GM06990 (cell line): Measurements from ENCODE around the gene CAMK1D.

Source experiments
- DNase-seq: peaks from one replicate; pipeline ENCODE4 v3.0.0-alpha.2; 2011; ENCODE audit not compliant: insufficient read length; ENCODE audit errors: extremely low read depth
- H3K27me3 ChIP-seq: replicated peaks from 2 replicates; pipeline ENCODE4 v1.6.0; 2011; ENCODE audit warnings: low read length; ENCODE audit not compliant: control insufficient read depth, insufficient read depth
- H3K36me3 ChIP-seq: 2 replicates; pipeline ENCODE4 v1.5.1; 2011; ENCODE audit warnings: low read length; ENCODE audit not compliant: control insufficient read depth, insufficient read depth
- H3K4me3 ChIP-seq: replicated peaks from 2 replicates; pipeline ENCODE4 v1.5.1; 2011; ENCODE audit warnings: low read depth, mild to moderate bottlenecking, control low read depth, low read length
- TF ChIP-seq, protein P1 (sequence below): IDR thresholded peaks from 2 replicates; pipeline ENCODE4 v1.5.1; 2011; ENCODE audit warnings: low read length, control low read depth, mild to moderate bottlenecking, inconsistent platforms; ENCODE audit not compliant: insufficient read depth, poor library complexity, severe bottlenecking

CAMK1D gene

DNA sequence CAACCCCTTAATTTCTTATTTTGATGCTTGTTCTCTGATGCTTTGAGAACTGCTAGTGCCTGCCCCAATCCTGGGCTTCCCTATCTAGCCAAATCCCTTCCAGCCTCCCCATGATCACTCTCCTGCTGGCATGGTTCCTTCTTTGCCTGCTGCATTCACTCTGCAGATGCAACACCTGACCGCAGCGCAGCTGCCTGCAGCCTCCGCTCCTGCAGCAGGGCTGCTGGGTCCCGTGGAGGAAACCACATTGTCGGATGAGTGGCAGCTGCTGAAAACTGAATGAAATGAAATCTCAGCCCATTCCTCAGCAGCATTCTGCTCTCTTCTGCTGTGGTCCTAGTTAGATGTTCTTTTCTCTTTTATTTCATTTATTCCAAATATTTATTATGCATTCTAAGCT, 331.9 kb downstream of the CAMK1D start:
- no peak for DNase-seq
- TF ChIP-seq, protein P1, sequence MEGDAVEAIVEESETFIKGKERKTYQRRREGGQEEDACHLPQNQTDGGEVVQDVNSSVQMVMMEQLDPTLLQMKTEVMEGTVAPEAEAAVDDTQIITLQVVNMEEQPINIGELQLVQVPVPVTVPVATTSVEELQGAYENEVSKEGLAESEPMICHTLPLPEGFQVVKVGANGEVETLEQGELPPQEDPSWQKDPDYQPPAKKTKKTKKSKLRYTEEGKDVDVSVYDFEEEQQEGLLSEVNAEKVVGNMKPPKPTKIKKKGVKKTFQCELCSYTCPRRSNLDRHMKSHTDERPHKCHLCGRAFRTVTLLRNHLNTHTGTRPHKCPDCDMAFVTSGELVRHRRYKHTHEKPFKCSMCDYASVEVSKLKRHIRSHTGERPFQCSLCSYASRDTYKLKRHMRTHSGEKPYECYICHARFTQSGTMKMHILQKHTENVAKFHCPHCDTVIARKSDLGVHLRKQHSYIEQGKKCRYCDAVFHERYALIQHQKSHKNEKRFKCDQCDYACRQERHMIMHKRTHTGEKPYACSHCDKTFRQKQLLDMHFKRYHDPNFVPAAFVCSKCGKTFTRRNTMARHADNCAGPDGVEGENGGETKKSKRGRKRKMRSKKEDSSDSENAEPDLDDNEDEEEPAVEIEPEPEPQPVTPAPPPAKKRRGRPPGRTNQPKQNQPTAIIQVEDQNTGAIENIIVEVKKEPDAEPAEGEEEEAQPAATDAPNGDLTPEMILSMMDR = no peak
- H3K27me3 ChIP-seq = no peaks in the 10 kb centered on the region
- H3K36me3 ChIP-seq = no peaks in the 10 kb centered on the region; the same call in 1 of the 2 replicates
- H3K4me3 ChIP-seq = no peak overlapping the region

DNA sequence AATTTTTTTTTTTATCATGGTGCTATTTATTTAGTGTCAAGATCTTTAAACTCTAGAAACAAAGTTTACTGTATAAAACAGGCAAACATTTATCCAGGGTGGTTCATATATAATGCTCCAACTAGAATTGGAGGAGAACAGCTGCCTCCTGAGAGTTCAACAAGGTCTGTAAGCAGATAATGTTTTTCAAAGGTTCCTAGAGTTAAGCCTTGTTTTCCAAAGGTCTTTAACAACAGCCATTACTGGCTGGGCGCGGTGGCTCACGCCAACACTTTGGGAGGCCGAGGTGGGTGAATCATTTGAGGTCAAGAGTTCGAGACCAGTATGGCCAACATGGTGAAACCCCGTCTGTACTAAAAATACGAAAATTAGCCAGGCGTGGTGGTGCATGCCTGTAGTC, 335.4 kb downstream of the CAMK1D start:
- no peak for DNase-seq
- H3K27me3 ChIP-seq = no peaks in the 10 kb centered on the region
- no peak overlapping the region for H3K4me3 ChIP-seq
- TF ChIP-seq, protein P1 = no peak
- H3K36me3 ChIP-seq = no peaks in the 10 kb centered on the region

DNA sequence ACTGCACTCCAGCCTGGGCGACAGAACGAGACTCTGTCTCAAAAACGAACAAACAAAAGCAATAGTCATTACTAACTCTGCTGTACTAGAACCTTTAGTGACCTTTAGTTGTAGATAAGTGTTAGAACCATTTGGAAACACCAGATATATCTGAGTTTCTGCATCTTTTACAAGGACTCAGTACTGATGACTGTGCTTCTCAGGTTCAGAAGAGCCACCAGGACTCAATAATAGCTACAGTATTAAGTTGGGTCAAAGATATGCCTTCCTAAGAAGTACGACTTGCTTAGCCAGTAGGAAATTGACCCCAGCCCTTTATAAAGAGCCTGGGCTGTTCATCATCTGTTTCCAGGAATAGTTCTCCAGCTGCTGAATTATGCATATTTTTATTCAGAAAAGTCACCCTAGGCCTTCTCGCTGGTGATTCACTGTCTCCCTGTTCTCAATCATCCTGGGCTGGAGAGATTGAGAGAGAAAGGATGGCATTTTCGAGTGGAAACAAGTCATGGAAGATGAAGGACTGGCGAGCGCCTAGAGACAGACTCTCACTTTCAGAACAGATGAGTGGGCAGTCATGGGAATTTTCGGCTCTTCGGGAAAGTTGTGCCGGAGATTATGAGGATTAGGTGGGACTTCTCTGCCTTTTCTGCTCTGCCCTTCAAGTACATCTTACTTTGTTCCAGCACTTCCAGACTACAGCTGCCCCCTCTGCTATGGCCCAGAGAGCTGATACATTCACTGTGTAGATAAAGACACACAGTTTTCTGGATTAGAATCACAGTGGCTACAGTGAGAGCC, 336.1 kb downstream of the CAMK1D start:
- TF ChIP-seq, protein P1 = no peak
- Histone ChIP-seq H3K36me3 (no peaks in the 10 kb centered on the region), H3K4me3 (no peak overlapping the region), H3K27me3 (no peaks in the 10 kb centered on the region)
- DNase-seq = no peak

DNA sequence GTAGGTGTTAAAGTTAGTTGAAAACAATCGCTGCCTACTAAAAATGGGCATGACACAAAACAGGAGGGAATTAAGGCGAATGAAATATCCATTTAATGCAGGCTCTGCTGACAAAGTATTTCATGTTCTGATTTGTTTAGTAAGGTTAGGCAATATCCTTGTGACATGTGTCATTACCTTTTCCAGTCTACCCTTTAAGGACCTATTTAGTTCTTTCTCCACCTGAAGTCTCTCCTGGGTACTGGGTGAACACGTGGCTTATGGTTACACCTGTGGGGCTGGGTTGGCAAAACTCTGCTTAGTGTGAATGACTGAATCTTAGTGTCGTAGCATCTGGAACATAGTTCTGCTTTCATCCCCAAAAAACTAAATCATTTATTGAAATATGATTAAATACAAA, 338.6 kb downstream of the CAMK1D start:
- TF ChIP-seq, protein P1 = no peak
- H3K27me3 ChIP-seq = no peaks in the 10 kb centered on the region
- DNase-seq = no peak
- no peaks in the 10 kb centered on the region for H3K36me3 ChIP-seq
- no peak overlapping the region for H3K4me3 ChIP-seq

DNA sequence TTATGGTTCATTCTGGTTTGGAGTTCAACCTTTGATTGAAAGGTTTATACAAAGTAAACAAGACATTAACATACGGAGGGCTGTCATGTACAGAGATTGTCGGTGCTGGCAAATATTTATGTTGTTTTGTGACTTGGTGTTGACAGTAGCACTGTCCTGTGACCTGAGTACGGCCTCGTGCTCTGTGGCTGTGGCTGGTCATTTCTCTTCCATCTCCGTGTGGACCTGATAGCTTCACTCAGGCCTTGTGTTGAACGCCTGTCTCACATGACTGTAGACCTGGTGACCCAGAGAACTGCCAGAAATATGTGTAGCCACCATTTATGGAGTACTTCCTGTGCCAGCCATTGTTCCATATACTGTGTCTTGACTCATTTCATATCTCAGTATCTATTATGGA, 340.5 kb downstream of the CAMK1D start:
- no peak overlapping the region for H3K4me3 ChIP-seq
- no peak for DNase-seq
- no peaks in the 10 kb centered on the region for H3K27me3 ChIP-seq
- TF ChIP-seq, protein P1 = no peak
- H3K36me3 ChIP-seq = no peaks in the 10 kb centered on the region
